DMS114 treated with DMSO at 0.1 percent for 48 hours (cell line): ENCODE measurements around the gene TACR2.

Source experiments
- DNase-seq: peaks from one replicate; lab custom pipeline; 2025; ENCODE audit not compliant: unreplicated experiment; lab: John Stamatoyannopoulos, UW

TACR2 gene

GRCh38 chr10:69377191-69377590 is 39.5 kb downstream of the TACR2 start:
- DNase-seq = no peak

GRCh38 chr10:69376662-69377061 is 40.1 kb downstream of the TACR2 start:
- DNase-seq = no peak

- DNase-seq = no peak
Measured at GRCh38 chr10:69375307-69376151, 41.2 kb downstream of the TACR2 start.

GRCh38 chr10:69374931-69375306 is 41.8 kb downstream of the TACR2 start:
- no peak for DNase-seq

- no peak for DNase-seq
Measured at GRCh38 chr10:69374242-69374641, 42.5 kb downstream of the TACR2 start.

- no peak for DNase-seq
Measured at GRCh38 chr10:69372126-69372980, 44.4 kb downstream of the TACR2 start.

- DNase-seq = no peak
Measured at GRCh38 chr10:69367469-69367868, 49.2 kb downstream of the TACR2 start.

- no peak for DNase-seq
Measured at GRCh38 chr10:69366738-69367137, 50.0 kb downstream of the TACR2 start.

- no peak for DNase-seq
Measured at GRCh38 chr10:69364232-69364940, 52.3 kb downstream of the TACR2 start.

GRCh38 chr10:69363666-69364065 is 53.1 kb downstream of the TACR2 start:
- no peak for DNase-seq

GRCh38 chr10:69362471-69362954 is 54.2 kb downstream of the TACR2 start:
- DNase-seq = no peak

GRCh38 chr10:69361303-69361614 is 55.5 kb downstream of the TACR2 start:
- DNase-seq = no peak

- no peak for DNase-seq
Measured at GRCh38 chr10:69360485-69361302, 56.0 kb downstream of the TACR2 start.

GRCh38 chr10:69359594-69359993 is 57.1 kb downstream of the TACR2 start:
- no peak for DNase-seq

- no peak for DNase-seq
Measured at GRCh38 chr10:69359148-69359547, 57.6 kb downstream of the TACR2 start.

- DNase-seq = no peak
Measured at GRCh38 chr10:69358148-69358795, 58.4 kb downstream of the TACR2 start.

GRCh38 chr10:69356187-69356586 is 60.5 kb downstream of the TACR2 start:
- DNase-seq = no peak

- no peak for DNase-seq
Measured at GRCh38 chr10:69353977-69354635, 62.6 kb downstream of the TACR2 start.
